Measurements from ENCODE around the gene LETM1. TPM values are rescaled to one million over a fixed set of nuclear protein-coding genes. Genes with fewer than 3 reads are reported as not detected.

The LETM1 gene
- total and polyA plus RNA-seq, 4 experiments from 2014 or later = 6.5 to 42.8 (median 25.5) TPM

DNA sequence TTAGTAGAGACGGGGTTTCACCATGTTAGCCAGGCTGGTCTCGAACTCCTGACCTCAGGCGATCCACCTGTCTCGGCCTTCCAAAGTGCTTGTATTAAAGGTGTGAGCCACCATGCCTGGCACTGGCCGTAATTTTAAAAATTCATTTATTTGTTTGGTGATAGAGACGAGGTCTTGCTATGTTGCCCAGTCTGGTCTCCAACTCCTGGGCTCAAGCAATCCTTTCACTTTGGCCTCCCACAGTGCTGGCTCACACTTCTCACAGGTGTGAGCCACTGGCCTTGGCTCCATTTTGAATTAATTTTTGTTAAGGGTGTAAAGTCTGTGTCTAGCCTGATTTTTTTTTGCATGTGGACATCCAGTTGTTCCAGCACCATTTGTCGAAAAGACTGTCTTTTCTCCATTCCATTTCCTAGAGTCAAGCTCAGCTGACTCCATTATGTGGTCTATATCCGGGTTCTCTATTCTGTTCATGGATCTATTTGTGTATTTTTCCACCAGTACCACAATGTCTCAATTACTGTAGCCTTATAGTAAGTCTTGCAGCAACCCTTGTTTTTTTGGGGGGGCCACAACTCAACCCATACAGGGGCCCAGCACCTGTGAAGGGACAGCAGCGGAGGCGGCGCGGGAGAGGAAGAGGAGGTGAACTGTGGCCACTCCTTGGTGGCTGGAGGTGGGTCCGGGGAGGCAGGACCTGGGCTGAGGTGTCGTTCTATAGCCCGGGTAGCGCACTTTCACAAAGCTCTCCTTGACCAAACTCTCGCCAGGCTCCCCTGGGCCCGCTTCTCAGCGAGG is 13.8 kb upstream of the LETM1 start:
- H3K9me3 ChIP-seq (ENCODE audit: control insufficient read depth in 1 of 2, low read length in 2 of 2) = no peaks in the 10 kb centered on the region
- peak overlapping the region; percentile 23 to 82 for H3K4me3 ChIP-seq (ENCODE audit: low read length in 2 of 2)
- POLR2A ChIA-PET (ENCODE audit: partially characterized antibody) = interaction anchor here (1.2 to 2.4 kb wide), 14 partner anchors 11 to 1093 kb away, joined by 3 to 81 read pairs (median 4); partner anchors contain the start of genes CTBP1, LETM1, NELFA and RNF4
- H3K27me3 ChIP-seq (ENCODE audit: insufficient read depth, low read length) = no peaks in the 10 kb centered on the region
- CTCF ChIA-PET (ENCODE audit: partially characterized antibody) = interaction anchor here (0.6 to 1.1 kb wide), 3 partner anchors 13 to 31 kb away, joined by 3 to 4 read pairs (median 3); partner anchors contain the start of gene LETM1
- Mint-ChIP-seq H3K4me1 (peaks cover 21 to 37% (median 31%) of the 10 kb centered on the region in 4 donors), H3K36me3 (peaks cover 0 to 7% of the 10 kb centered on the region in 2 donors), H3K9me3 (peaks cover 0 to 5% (median 0%) of the 10 kb centered on the region in 8 donors), H3K27me3 (peaks cover 0 to 3% of the 10 kb centered on the region in 2 donors), H3K4me3 (peak overlapping the region; percentile 76 to 88 (median 86)), H3K27ac (peak overlapping the region; percentile 94 to 98 (median 95))
- no peaks in the 10 kb centered on the region for H3K36me3 ChIP-seq (ENCODE audit: insufficient read depth, low read length)
- no peak for DNase-seq
- peaks cover 34% of the 10 kb centered on the region for H3K4me1 ChIP-seq (ENCODE audit: insufficient read depth, low read length)
- intact Hi-C loops (cut with micrococcal nuclease) = loop anchor here (1.0 to 10.0 kb wide), 7 partner anchors 7 to 621 kb away; partner anchors contain the start of genes CTBP1, LETM1, NELFA and SLBP
- peak overlapping the region; percentile 91 for H3K27ac ChIP-seq (ENCODE audit: low read depth, low read length)

DNA sequence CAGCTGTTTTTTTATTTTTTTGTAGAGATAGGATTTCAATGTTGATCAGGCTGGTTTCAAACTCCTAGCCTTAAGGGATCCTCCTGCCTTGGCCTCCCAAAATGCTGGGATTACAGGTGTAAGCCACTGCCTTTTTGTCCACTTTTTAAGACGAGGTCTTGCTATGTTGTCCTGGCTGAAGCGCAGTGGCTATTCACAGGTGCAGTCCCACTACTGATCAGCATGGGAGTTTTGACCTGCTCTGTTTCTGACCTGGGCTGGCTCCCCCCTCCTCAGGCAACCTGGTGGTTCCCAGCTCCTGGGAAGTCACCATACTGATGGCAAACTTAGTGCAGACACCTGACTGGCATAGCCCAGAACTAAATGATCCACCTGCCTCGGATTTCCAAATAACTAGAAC is 13.0 kb upstream of the LETM1 start:
- Histone ChIP-seq H3K4me1 (ENCODE audit: insufficient read depth, low read length) (peaks cover 26% of the 10 kb centered on the region), H3K9me3 (ENCODE audit: control insufficient read depth in 1 of 2, low read length in 2 of 2) (no peaks in the 10 kb centered on the region), H3K36me3 (ENCODE audit: insufficient read depth, low read length) (no peaks in the 10 kb centered on the region), H3K27me3 (ENCODE audit: insufficient read depth, low read length) (no peaks in the 10 kb centered on the region), H3K4me3 (ENCODE audit: low read length in 2 of 2) (no peak overlapping the region), H3K27ac (ENCODE audit: low read depth, low read length) (no peak overlapping the region)
- ChIA-PET CTCF (ENCODE audit: partially characterized antibody) (no interaction called here), POLR2A (ENCODE audit: partially characterized antibody) (interaction anchor here (1.0 to 2.4 kb wide), 2 partner anchors 11 to 13 kb away, joined by 5 to 81 read pairs; partner anchors contain the start of gene LETM1)
- peak overlapping the region in 5 of 7 donors; percentile 29 to 96 (median 75) for H3K27ac Mint-ChIP-seq
- peaks cover 13 to 29% (median 23%) of the 10 kb centered on the region in 4 donors for H3K4me1 Mint-ChIP-seq
- no peak for DNase-seq
- H3K36me3 Mint-ChIP-seq = peaks cover 0 to 7% of the 10 kb centered on the region in 2 donors
- H3K27me3 Mint-ChIP-seq = peaks cover 0 to 3% of the 10 kb centered on the region in 2 donors
- H3K9me3 Mint-ChIP-seq = peaks cover 0 to 5% (median 0%) of the 10 kb centered on the region in 8 donors
- intact Hi-C loops (cut with micrococcal nuclease) = no loop called here
- peak overlapping the region in 1 of 8 donors; percentile 49 for H3K4me3 Mint-ChIP-seq

DNA sequence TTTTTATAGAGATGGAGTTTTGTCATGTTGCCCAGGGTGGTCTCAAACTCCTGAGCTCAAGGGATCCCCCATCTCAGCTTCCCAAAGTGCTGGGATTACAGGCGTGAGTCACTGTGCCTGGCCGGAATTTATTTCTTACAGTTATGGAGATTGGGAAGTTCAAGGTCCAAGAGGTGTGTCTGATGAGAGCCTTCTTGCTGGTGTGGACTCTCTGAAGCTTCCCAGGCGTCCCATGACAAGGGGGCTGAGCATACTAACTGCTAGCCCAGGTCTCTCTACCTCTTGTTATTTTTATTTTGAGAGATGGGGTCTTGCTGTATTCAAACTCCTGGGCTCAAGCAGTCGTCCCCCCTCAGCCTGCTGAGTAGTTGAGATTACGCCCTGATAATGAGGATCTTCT is 12.3 kb upstream of the LETM1 start:
- intact Hi-C loops (cut with micrococcal nuclease) = no loop called here
- peaks cover 11 to 26% (median 19%) of the 10 kb centered on the region in 4 donors for H3K4me1 Mint-ChIP-seq
- ChIA-PET CTCF (ENCODE audit: partially characterized antibody) (interaction anchor here (1.1 kb wide), 1 partner anchor 30 kb away, joined by 3 read pairs; no protein-coding TSS in a partner anchor), POLR2A (ENCODE audit: partially characterized antibody) (interaction anchor here (0.7 to 1.0 kb wide), 2 partner anchors 12 to 156 kb away, joined by 3 to 5 read pairs; partner anchors contain the start of genes LETM1 and SLBP)
- H3K9me3 Mint-ChIP-seq = peaks cover 0 to 5% (median 0%) of the 10 kb centered on the region in 8 donors
- peak overlapping the region in 1 of 8 donors; percentile 20 for H3K4me3 Mint-ChIP-seq
- no peak overlapping the region for H3K27ac ChIP-seq (ENCODE audit: low read depth, low read length)
- H3K27me3 ChIP-seq (ENCODE audit: insufficient read depth, low read length) = no peaks in the 10 kb centered on the region
- H3K27me3 Mint-ChIP-seq = peaks cover 0 to 3% of the 10 kb centered on the region in 2 donors
- DNase-seq = no peak
- peaks cover 0 to 7% of the 10 kb centered on the region in 2 donors for H3K36me3 Mint-ChIP-seq
- H3K4me3 ChIP-seq (ENCODE audit: low read length in 2 of 2) = no peak overlapping the region
- H3K36me3 ChIP-seq (ENCODE audit: insufficient read depth, low read length) = no peaks in the 10 kb centered on the region
- peak overlapping the region in 4 of 7 donors; percentile 13 to 96 (median 61) for H3K27ac Mint-ChIP-seq
- H3K9me3 ChIP-seq (ENCODE audit: control insufficient read depth in 1 of 2, low read length in 2 of 2) = no peaks in the 10 kb centered on the region
- H3K4me1 ChIP-seq (ENCODE audit: insufficient read depth, low read length) = peaks cover 21% of the 10 kb centered on the region

DNA sequence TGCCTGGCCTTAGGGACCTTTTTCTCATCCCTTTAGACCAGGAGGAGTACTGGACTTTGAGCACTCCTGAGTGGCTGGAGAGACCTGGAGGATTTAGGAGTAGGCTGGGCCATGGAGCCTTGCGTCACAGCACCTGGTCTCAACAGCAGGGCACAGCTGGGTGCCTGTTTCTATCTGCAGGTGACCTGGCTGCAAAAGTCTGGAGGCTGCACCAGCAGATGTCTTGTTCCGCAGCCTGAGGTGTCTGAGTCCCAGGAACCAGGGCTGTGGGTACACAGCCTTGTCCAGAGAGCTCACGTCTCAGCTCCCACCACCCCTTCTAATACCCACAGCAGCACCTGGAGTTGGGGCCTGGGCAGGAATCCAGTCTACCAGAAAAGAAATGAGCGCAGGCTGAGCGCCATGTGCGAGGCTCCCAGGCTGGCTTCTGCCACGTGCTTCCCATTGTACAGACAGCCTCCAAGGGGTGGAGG is 10.3 kb upstream of the LETM1 start:
- intact Hi-C loops (cut with micrococcal nuclease) = no loop called here
- Histone ChIP-seq H3K9me3 (ENCODE audit: control insufficient read depth in 1 of 2, low read length in 2 of 2) (no peaks in the 10 kb centered on the region), H3K4me1 (ENCODE audit: insufficient read depth, low read length) (peaks cover 27% of the 10 kb centered on the region), H3K36me3 (ENCODE audit: insufficient read depth, low read length) (no peaks in the 10 kb centered on the region), H3K4me3 (ENCODE audit: low read length in 2 of 2) (no peak overlapping the region), H3K27ac (ENCODE audit: low read depth, low read length) (no peak overlapping the region), H3K27me3 (ENCODE audit: insufficient read depth, low read length) (no peaks in the 10 kb centered on the region)
- Mint-ChIP-seq H3K36me3 (no peaks in the 10 kb centered on the region), H3K9me3 (no peaks in the 10 kb centered on the region), H3K27me3 (no peaks in the 10 kb centered on the region), H3K4me1 (peaks cover 7 to 28% (median 19%) of the 10 kb centered on the region in 4 donors), H3K4me3 (no peak overlapping the region), H3K27ac (no peak overlapping the region)
- POLR2A ChIA-PET (ENCODE audit: partially characterized antibody) = no interaction called here
- CTCF ChIA-PET (ENCODE audit: partially characterized antibody) = no interaction called here
- no peak for DNase-seq

DNA sequence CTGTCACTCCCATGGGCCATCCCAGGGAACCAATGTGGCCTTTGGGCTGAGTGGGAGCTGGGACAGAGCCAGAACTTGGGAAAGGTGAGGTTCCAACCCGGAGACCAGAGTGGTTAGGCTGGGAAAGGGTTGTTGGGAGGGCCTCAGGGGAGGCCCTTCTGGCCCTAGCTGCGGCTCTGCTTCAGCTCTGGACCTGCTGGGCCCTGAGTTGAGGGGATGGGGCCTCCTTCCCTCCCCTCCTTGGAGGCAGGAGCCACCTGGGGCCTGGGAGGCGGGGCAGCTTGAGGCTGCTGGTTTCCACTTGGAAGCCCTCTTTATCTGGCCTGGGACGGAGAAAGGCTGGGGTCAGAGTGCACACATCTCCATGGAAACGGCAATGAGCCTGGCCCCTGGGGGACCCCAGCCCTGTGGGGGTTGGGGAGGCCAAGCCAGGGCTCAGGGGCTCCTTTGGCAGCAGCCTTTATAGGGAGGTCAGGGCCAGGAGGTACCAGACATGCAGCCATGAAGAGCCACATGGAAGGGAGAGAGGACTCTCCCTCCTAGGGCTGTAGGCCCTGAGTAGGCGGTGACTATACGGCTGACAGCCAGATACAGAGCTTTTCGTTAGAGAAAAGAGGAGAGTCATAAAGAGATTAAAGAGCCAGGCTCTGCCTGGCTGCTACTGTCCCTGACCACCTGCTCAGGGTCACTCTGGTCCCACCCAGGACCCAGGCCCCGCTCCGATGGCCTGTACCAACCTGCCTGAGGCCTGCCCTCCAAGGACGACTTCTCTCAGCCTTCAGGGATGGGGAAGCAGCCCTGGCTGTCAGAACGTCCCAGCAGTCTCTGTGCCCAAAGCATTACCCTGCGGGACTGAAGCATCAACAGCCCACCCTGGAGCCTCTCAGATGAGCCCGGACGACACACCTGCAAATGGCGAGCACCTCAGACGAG is 8.4 kb upstream of the LETM1 start:
- Histone ChIP-seq H3K27me3 (ENCODE audit: insufficient read depth, low read length) (no peaks in the 10 kb centered on the region), H3K4me1 (ENCODE audit: insufficient read depth, low read length) (peaks cover 18% of the 10 kb centered on the region), H3K36me3 (ENCODE audit: insufficient read depth, low read length) (no peaks in the 10 kb centered on the region), H3K9me3 (ENCODE audit: control insufficient read depth in 1 of 2, low read length in 2 of 2) (no peaks in the 10 kb centered on the region), H3K27ac (ENCODE audit: low read depth, low read length) (no peak overlapping the region), H3K4me3 (ENCODE audit: low read length in 2 of 2) (no peak overlapping the region)
- Mint-ChIP-seq H3K27me3 (no peaks in the 10 kb centered on the region), H3K4me1 (peaks cover 4 to 18% (median 12%) of the 10 kb centered on the region in 4 donors), H3K27ac (no peak overlapping the region), H3K4me3 (no peak overlapping the region), H3K36me3 (no peaks in the 10 kb centered on the region), H3K9me3 (no peaks in the 10 kb centered on the region)
- ChIA-PET POLR2A (ENCODE audit: partially characterized antibody) (no interaction called here), CTCF (ENCODE audit: partially characterized antibody) (no interaction called here)
- DNase-seq = no peak
- intact Hi-C loops (cut with micrococcal nuclease) = no loop called here

DNA sequence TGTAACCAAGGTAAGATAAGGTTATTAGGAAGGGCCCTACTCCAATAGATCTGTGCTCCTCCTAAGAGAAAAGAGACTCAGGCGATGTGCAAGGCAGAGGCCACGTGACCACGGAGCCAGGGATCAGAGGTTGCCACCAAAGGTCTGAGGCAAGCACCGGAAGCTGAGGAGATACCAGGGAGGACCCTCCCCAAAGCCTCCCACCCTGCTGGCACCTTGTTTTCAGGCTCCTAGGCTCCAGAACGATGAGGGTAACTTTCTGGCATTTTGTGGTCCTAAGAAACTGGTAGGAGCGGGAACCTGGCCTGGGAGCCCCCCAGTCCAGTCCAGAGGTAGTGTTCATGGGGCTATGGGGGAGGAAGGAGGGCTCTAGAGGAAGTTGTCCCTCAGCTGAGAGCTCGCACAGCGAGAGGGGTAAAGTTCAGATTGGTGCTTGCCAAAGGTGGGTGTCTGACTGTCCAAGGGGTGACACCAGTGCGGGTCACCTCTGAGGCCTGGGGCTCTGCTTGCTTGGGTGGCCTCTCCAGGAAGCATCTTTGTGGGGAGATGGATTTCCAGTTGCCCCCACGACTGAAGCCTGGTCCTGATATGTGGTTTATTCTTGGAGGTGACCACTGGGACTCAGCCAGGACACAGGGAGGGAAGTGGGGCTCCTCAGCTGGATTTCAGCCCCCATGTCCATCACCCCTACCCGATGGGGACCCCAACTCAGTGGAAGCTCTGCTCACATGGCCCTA is 7.5 kb upstream of the LETM1 start:
- intact Hi-C loops (cut with micrococcal nuclease) = no loop called here
- H3K4me1 ChIP-seq (ENCODE audit: insufficient read depth, low read length) = peaks cover 18% of the 10 kb centered on the region
- DNase-seq = no peak
- Mint-ChIP-seq H3K9me3 (no peaks in the 10 kb centered on the region), H3K36me3 (no peaks in the 10 kb centered on the region), H3K27me3 (no peaks in the 10 kb centered on the region), H3K4me1 (peaks cover 4 to 18% (median 13%) of the 10 kb centered on the region in 4 donors), H3K27ac (peak overlapping the region in 4 of 7 donors; percentile 36 to 58 (median 47)), H3K4me3 (peak overlapping the region in 3 of 8 donors; percentile 15 to 49 (median 35))
- H3K36me3 ChIP-seq (ENCODE audit: insufficient read depth, low read length) = no peaks in the 10 kb centered on the region
- POLR2A ChIA-PET (ENCODE audit: partially characterized antibody) = no interaction called here
- CTCF ChIA-PET (ENCODE audit: partially characterized antibody) = interaction anchor here (0.6 kb wide), 1 partner anchor 153 kb away, joined by 3 read pairs; no protein-coding TSS in a partner anchor
- no peak overlapping the region for H3K4me3 ChIP-seq (ENCODE audit: low read length in 2 of 2)
- H3K27ac ChIP-seq (ENCODE audit: low read depth, low read length) = no peak overlapping the region
- no peaks in the 10 kb centered on the region for H3K9me3 ChIP-seq (ENCODE audit: control insufficient read depth in 1 of 2, low read length in 2 of 2)
- H3K27me3 ChIP-seq (ENCODE audit: insufficient read depth, low read length) = no peaks in the 10 kb centered on the region
